ENCODE results near the gene RXRA.

The RXRA gene

GRCh38 chr9:134457321-134458206, 131.3 kb downstream of the RXRA start:
- no peak for DNase-seq

GRCh38 chr9:134458207-134459108, 132.2 kb downstream of the RXRA start:
- DNase-seq: no peak

GRCh38 chr9:134459164-134459563, 132.9 kb downstream of the RXRA start:
- DNase-seq: no peak

GRCh38 chr9:134459573-134459972, 133.3 kb downstream of the RXRA start:
- no peak for DNase-seq

- DNase-seq: no peak
Measured at GRCh38 chr9:134460206-134460605, 134.0 kb downstream of the RXRA start.

GRCh38 chr9:134460896-134461295, 134.6 kb downstream of the RXRA start:
- no peak for DNase-seq

- DNase-seq: no peak
Measured at GRCh38 chr9:134461426-134461982, 135.2 kb downstream of the RXRA start.

- no peak for DNase-seq
Measured at GRCh38 chr9:134462318-134462717, 136.1 kb downstream of the RXRA start.

- DNase-seq: no peak
Measured at GRCh38 chr9:134463280-134463679, 137.0 kb downstream of the RXRA start.

- no peak for DNase-seq
Measured at GRCh38 chr9:134466869-134467616, 140.8 kb downstream of the RXRA start.

GRCh38 chr9:134468358-134468757, 142.1 kb downstream of the RXRA start:
- DNase-seq: no peak

GRCh38 chr9:134469041-134469875, 143.0 kb downstream of the RXRA start:
- no peak for DNase-seq

GRCh38 chr9:134472256-134472655, 146.0 kb downstream of the RXRA start:
- no peak for DNase-seq

GRCh38 chr9:134473141-134474054, 147.1 kb downstream of the RXRA start:
- no peak for DNase-seq

- no peak for DNase-seq
Measured at GRCh38 chr9:134474055-134474370, 147.8 kb downstream of the RXRA start.

GRCh38 chr9:134475011-134475790, 148.9 kb downstream of the RXRA start:
- DNase-seq: no peak

- DNase-seq: no peak
Measured at GRCh38 chr9:134476272-134476941, 150.2 kb downstream of the RXRA start.

- DNase-seq: no peak
Measured at GRCh38 chr9:134476942-134477335, 150.7 kb downstream of the RXRA start.

GRCh38 chr9:134477342-134477925, 151.2 kb downstream of the RXRA start:
- DNase-seq: no peak
